ENCODE measurements around the gene SH3GL3.

- TF ChIP-seq, protein P1, sequence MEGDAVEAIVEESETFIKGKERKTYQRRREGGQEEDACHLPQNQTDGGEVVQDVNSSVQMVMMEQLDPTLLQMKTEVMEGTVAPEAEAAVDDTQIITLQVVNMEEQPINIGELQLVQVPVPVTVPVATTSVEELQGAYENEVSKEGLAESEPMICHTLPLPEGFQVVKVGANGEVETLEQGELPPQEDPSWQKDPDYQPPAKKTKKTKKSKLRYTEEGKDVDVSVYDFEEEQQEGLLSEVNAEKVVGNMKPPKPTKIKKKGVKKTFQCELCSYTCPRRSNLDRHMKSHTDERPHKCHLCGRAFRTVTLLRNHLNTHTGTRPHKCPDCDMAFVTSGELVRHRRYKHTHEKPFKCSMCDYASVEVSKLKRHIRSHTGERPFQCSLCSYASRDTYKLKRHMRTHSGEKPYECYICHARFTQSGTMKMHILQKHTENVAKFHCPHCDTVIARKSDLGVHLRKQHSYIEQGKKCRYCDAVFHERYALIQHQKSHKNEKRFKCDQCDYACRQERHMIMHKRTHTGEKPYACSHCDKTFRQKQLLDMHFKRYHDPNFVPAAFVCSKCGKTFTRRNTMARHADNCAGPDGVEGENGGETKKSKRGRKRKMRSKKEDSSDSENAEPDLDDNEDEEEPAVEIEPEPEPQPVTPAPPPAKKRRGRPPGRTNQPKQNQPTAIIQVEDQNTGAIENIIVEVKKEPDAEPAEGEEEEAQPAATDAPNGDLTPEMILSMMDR (IDR thresholded peaks at IDR 0.05): no peak
- no peak for TF ChIP-seq POLR2A (IDR thresholded peaks at IDR 0.05)
Measured at GRCh38 chr15:83656192-83656591, 209.1 kb downstream of the SH3GL3 start.
